ENCODE results near the gene FBXO22.
"Not testable (repeated sequence)": the region's sequence is repeated elsewhere in the genome, so short reads cannot be mapped to it uniquely, and the experiment has no call there.

Gene FBXO22

GRCh38 chr15:75871589-75871988 lies 32.1 kb upstream of the FBXO22 start:
- H3K4me1 ChIP-seq (ENCODE audit: control insufficient read depth in 1 of 2, insufficient read depth in 2 of 2, low read length in 2 of 2); H3K4me3 ChIP-seq (ENCODE audit: low read depth in 1 of 2, low read length in 2 of 2); H3K9me3 ChIP-seq (ENCODE audit: control insufficient read depth in 1 of 2, low read length in 2 of 2); H3K36me3 ChIP-seq (ENCODE audit: control insufficient read depth in 1 of 2, insufficient read depth in 2 of 2, low read length in 2 of 2); H3K27ac ChIP-seq (ENCODE audit: low read depth, low read length); H3K9ac ChIP-seq (ENCODE audit: low read depth in 1 of 2, low read length in 2 of 2); H3K27me3 ChIP-seq (ENCODE audit: control insufficient read depth in 1 of 2, insufficient read depth in 2 of 2, low read length in 2 of 2): not testable (repeated sequence)

GRCh38 chr15:75872403-75872990 lies 31.2 kb upstream of the FBXO22 start:
- Histone ChIP-seq H3K9ac (ENCODE audit: low read depth in 1 of 2, low read length in 2 of 2) (no peak overlapping the region), H3K4me3 (ENCODE audit: low read depth in 1 of 2, low read length in 2 of 2) (no peak overlapping the region), H3K27ac (ENCODE audit: low read depth, low read length) (no peak overlapping the region), H3K9me3 (ENCODE audit: control insufficient read depth in 1 of 2, low read length in 2 of 2) (no peaks in the 10 kb centered on the region), H3K36me3 (ENCODE audit: control insufficient read depth in 1 of 2, insufficient read depth in 2 of 2, low read length in 2 of 2) (peaks cover 6 to 8% of the 10 kb centered on the region in 2 donors), H3K27me3 (ENCODE audit: control insufficient read depth in 1 of 2, insufficient read depth in 2 of 2, low read length in 2 of 2) (no peaks in the 10 kb centered on the region), H3K4me1 (ENCODE audit: control insufficient read depth in 1 of 2, insufficient read depth in 2 of 2, low read length in 2 of 2) (no peaks in the 10 kb centered on the region)

- H3K4me1 ChIP-seq (ENCODE audit: control insufficient read depth in 1 of 2, insufficient read depth in 2 of 2, low read length in 2 of 2): no peaks in the 10 kb centered on the region
- H3K4me3 ChIP-seq (ENCODE audit: low read depth in 1 of 2, low read length in 2 of 2): no peak overlapping the region
- peaks cover 0 to 2% of the 10 kb centered on the region in 2 donors for H3K36me3 ChIP-seq (ENCODE audit: control insufficient read depth in 1 of 2, insufficient read depth in 2 of 2, low read length in 2 of 2)
- no peaks in the 10 kb centered on the region for H3K27me3 ChIP-seq (ENCODE audit: control insufficient read depth in 1 of 2, insufficient read depth in 2 of 2, low read length in 2 of 2)
- H3K27ac ChIP-seq (ENCODE audit: low read depth, low read length): no peak overlapping the region
- H3K9ac ChIP-seq (ENCODE audit: low read depth in 1 of 2, low read length in 2 of 2): no peak overlapping the region
- no peaks in the 10 kb centered on the region for H3K9me3 ChIP-seq (ENCODE audit: control insufficient read depth in 1 of 2, low read length in 2 of 2)
These were observed 19.6 kb upstream of the FBXO22 start for GRCh38 chr15:75884041-75884440.

- Histone ChIP-seq H3K27me3 (ENCODE audit: control insufficient read depth in 1 of 2, insufficient read depth in 2 of 2, low read length in 2 of 2) (no peaks in the 10 kb centered on the region), H3K9me3 (ENCODE audit: control insufficient read depth in 1 of 2, low read length in 2 of 2) (no peaks in the 10 kb centered on the region), H3K9ac (ENCODE audit: low read depth in 1 of 2, low read length in 2 of 2) (no peak overlapping the region), H3K36me3 (ENCODE audit: control insufficient read depth in 1 of 2, insufficient read depth in 2 of 2, low read length in 2 of 2) (no peaks in the 10 kb centered on the region), H3K27ac (ENCODE audit: low read depth, low read length) (no peak overlapping the region), H3K4me1 (ENCODE audit: control insufficient read depth in 1 of 2, insufficient read depth in 2 of 2, low read length in 2 of 2) (no peaks in the 10 kb centered on the region), H3K4me3 (ENCODE audit: low read depth in 1 of 2, low read length in 2 of 2) (no peak overlapping the region)
These were observed 16.5 kb upstream of the FBXO22 start for GRCh38 chr15:75887178-75887577.

- Histone ChIP-seq H3K27me3 (ENCODE audit: control insufficient read depth in 1 of 2, insufficient read depth in 2 of 2, low read length in 2 of 2) (no peaks in the 10 kb centered on the region), H3K27ac (ENCODE audit: low read depth, low read length) (peak overlapping the region; percentile 36)
These were observed 11.8 kb upstream of the FBXO22 start for GRCh38 chr15:75891895-75892294.

GRCh38 chr15:75895731-75896130 lies 7.9 kb upstream of the FBXO22 start:
- Histone ChIP-seq H3K27me3 (ENCODE audit: control insufficient read depth in 1 of 2, insufficient read depth in 2 of 2, low read length in 2 of 2) (no peaks in the 10 kb centered on the region), H3K4me1 (ENCODE audit: control insufficient read depth in 1 of 2, insufficient read depth in 2 of 2, low read length in 2 of 2) (peaks cover 0 to 3% of the 10 kb centered on the region in 2 donors), H3K9ac (ENCODE audit: low read depth in 1 of 2, low read length in 2 of 2) (no peak overlapping the region), H3K4me3 (ENCODE audit: low read depth in 1 of 2, low read length in 2 of 2) (no peak overlapping the region), H3K27ac (ENCODE audit: low read depth, low read length) (no peak overlapping the region), H3K9me3 (ENCODE audit: control insufficient read depth in 1 of 2, low read length in 2 of 2) (no peaks in the 10 kb centered on the region), H3K36me3 (ENCODE audit: control insufficient read depth in 1 of 2, insufficient read depth in 2 of 2, low read length in 2 of 2) (no peaks in the 10 kb centered on the region)

More at GRCh38 chr15:75891895-75892294, 11.8 kb upstream of the FBXO22 start:
- Histone ChIP-seq H3K4me3 (ENCODE audit: low read depth in 1 of 2, low read length in 2 of 2) (no peak overlapping the region), H3K9me3 (ENCODE audit: control insufficient read depth in 1 of 2, low read length in 2 of 2) (no peaks in the 10 kb centered on the region), H3K4me1 (ENCODE audit: control insufficient read depth in 1 of 2, insufficient read depth in 2 of 2, low read length in 2 of 2) (no peaks in the 10 kb centered on the region), H3K9ac (ENCODE audit: low read depth in 1 of 2, low read length in 2 of 2) (no peak overlapping the region), H3K36me3 (ENCODE audit: control insufficient read depth in 1 of 2, insufficient read depth in 2 of 2, low read length in 2 of 2) (no peaks in the 10 kb centered on the region)

GRCh38 chr15:75900577-75900976 lies 3.1 kb upstream of the FBXO22 start:
- Histone ChIP-seq H3K9ac (ENCODE audit: low read depth in 1 of 2, low read length in 2 of 2) (no peak overlapping the region), H3K27me3 (ENCODE audit: control insufficient read depth in 1 of 2, insufficient read depth in 2 of 2, low read length in 2 of 2) (no peaks in the 10 kb centered on the region), H3K27ac (ENCODE audit: low read depth, low read length) (no peak overlapping the region), H3K4me1 (ENCODE audit: control insufficient read depth in 1 of 2, insufficient read depth in 2 of 2, low read length in 2 of 2) (peaks cover 11 to 15% of the 10 kb centered on the region in 2 donors), H3K36me3 (ENCODE audit: control insufficient read depth in 1 of 2, insufficient read depth in 2 of 2, low read length in 2 of 2) (peaks cover 0 to 3% of the 10 kb centered on the region in 2 donors), H3K4me3 (ENCODE audit: low read depth in 1 of 2, low read length in 2 of 2) (no peak overlapping the region), H3K9me3 (ENCODE audit: control insufficient read depth in 1 of 2, low read length in 2 of 2) (no peaks in the 10 kb centered on the region)

- H3K27me3 ChIP-seq (ENCODE audit: control insufficient read depth in 1 of 2, insufficient read depth in 2 of 2, low read length in 2 of 2): no peaks in the 10 kb centered on the region
- H3K27ac ChIP-seq (ENCODE audit: low read depth, low read length): no peak overlapping the region
- H3K36me3 ChIP-seq (ENCODE audit: control insufficient read depth in 1 of 2, insufficient read depth in 2 of 2, low read length in 2 of 2): peaks cover 0 to 4% of the 10 kb centered on the region in 2 donors
- no peaks in the 10 kb centered on the region for H3K9me3 ChIP-seq (ENCODE audit: control insufficient read depth in 1 of 2, low read length in 2 of 2)
- H3K4me1 ChIP-seq (ENCODE audit: control insufficient read depth in 1 of 2, insufficient read depth in 2 of 2, low read length in 2 of 2): peaks cover 13 to 16% of the 10 kb centered on the region in 2 donors
- H3K9ac ChIP-seq (ENCODE audit: low read depth in 1 of 2, low read length in 2 of 2): no peak overlapping the region
- H3K4me3 ChIP-seq (ENCODE audit: low read depth in 1 of 2, low read length in 2 of 2): no peak overlapping the region
These were observed 1.5 kb upstream of the FBXO22 start for GRCh38 chr15:75902129-75902557.

GRCh38 chr15:75905231-75905630 lies 1.6 kb downstream of the FBXO22 start:
- H3K27ac ChIP-seq (ENCODE audit: low read depth, low read length): no peak overlapping the region
- peaks cover 0 to 4% of the 10 kb centered on the region in 2 donors for H3K36me3 ChIP-seq (ENCODE audit: control insufficient read depth in 1 of 2, insufficient read depth in 2 of 2, low read length in 2 of 2)
- peaks cover 13% of the 10 kb centered on the region in 2 donors for H3K4me1 ChIP-seq (ENCODE audit: control insufficient read depth in 1 of 2, insufficient read depth in 2 of 2, low read length in 2 of 2)
- H3K27me3 ChIP-seq (ENCODE audit: control insufficient read depth in 1 of 2, insufficient read depth in 2 of 2, low read length in 2 of 2): no peaks in the 10 kb centered on the region
- H3K4me3 ChIP-seq (ENCODE audit: low read depth in 1 of 2, low read length in 2 of 2): peak overlapping the region; percentile 7 to 96
- no peaks in the 10 kb centered on the region for H3K9me3 ChIP-seq (ENCODE audit: control insufficient read depth in 1 of 2, low read length in 2 of 2)
- no peak overlapping the region for H3K9ac ChIP-seq (ENCODE audit: low read depth in 1 of 2, low read length in 2 of 2)

GRCh38 chr15:75910355-75910754 lies 6.7 kb downstream of the FBXO22 start:
- H3K36me3 ChIP-seq (ENCODE audit: control insufficient read depth in 1 of 2, insufficient read depth in 2 of 2, low read length in 2 of 2): peaks cover 4 to 21% of the 10 kb centered on the region in 2 donors
- not testable (repeated sequence) for H3K27ac ChIP-seq (ENCODE audit: low read depth, low read length); H3K9me3 ChIP-seq (ENCODE audit: control insufficient read depth in 1 of 2, low read length in 2 of 2); H3K4me3 ChIP-seq (ENCODE audit: low read depth in 1 of 2, low read length in 2 of 2); H3K27me3 ChIP-seq (ENCODE audit: control insufficient read depth in 1 of 2, insufficient read depth in 2 of 2, low read length in 2 of 2); H3K4me1 ChIP-seq (ENCODE audit: control insufficient read depth in 1 of 2, insufficient read depth in 2 of 2, low read length in 2 of 2); H3K9ac ChIP-seq (ENCODE audit: low read depth in 1 of 2, low read length in 2 of 2)

Data from duodenal mucosa (tissue), 2 donors.